Activated T-helper 1 cell treated with anti-CD3 and anti-CD28 coated beads, Interleukin-12 subunit alpha, Interleukin-12 subunit beta, Interleukin-2, Interleukin-4 antibody, amounts not matched to agents 30 ng/mL and 10 ng/mL and 1 ng/mL, durations not matched to agents 14 hours and 24 hours and 36 hours (primary cell): ENCODE measurements around the gene MYH3. TPM values are rescaled to one million over a fixed set of nuclear protein-coding genes. Genes with fewer than 3 reads are reported as not detected.

Source experiments
- DNase-seq: peaks from one replicate; pipeline ENCODE4 v3.0.0; 2021; ENCODE audit warnings: low spot score
- H3K27ac Mint-ChIP-seq: one replicate; pipeline ENCODE4 v1.8.0; 2021; ENCODE audit warnings: mild to moderate bottlenecking, mixed read lengths
- H3K27me3 Mint-ChIP-seq: one replicate; pipeline ENCODE4 v1.8.0; 2022; ENCODE audit warnings: mild to moderate bottlenecking, moderate library complexity, mixed read lengths; ENCODE audit not compliant: insufficient read depth
- H3K36me3 Mint-ChIP-seq: one replicate; pipeline ENCODE4 v1.8.0; 2021; ENCODE audit warnings: low read depth, mixed read lengths
- H3K4me1 Mint-ChIP-seq: one replicate; pipeline ENCODE4 v1.8.0; 2021; ENCODE audit warnings: low read depth, mixed read lengths
- H3K4me3 Mint-ChIP-seq: one replicate; pipeline ENCODE4 v1.8.0; 2021; ENCODE audit warnings: mild to moderate bottlenecking, moderate library complexity, mixed read lengths
- H3K9me3 Mint-ChIP-seq: one replicate; pipeline ENCODE4 v1.8.0; 2021; ENCODE audit warnings: mixed read lengths
- intact Hi-C: fragments of 100-400 bp; cut with micrococcal nuclease; formaldehyde crosslinking; loops from one replicate; pipeline ENCODE4 v1.15.1; 2024
- total RNA-seq: library from RNA; stranded (reverse); gene quantifications from 2 replicates; pipeline ENCODE4 v1.2.3, GENCODE V29; 2022

MYH3 gene
- total RNA-seq, 1 donor from 2014 or later: 6.5 TPM

DNA sequence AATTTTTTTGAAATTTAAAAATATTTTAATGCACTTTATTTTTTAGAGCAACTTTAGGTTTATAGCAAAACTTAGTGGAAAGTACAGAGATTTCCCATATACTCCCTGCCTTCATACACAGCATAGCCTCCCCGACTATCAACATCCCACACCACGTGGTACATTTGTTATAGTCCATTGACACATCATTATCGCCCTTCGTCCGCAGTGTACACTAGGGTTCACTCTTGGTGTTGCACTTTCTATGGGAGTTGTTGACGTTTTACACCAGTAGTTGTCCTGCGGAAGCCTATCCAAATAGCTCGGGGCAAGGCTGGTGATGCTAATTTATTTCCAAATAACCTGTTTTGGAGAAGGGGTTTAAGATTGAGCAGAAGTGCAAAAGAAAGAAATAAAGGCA, 52.6 kb downstream of the MYH3 start:
- no peak overlapping the region for H3K27ac Mint-ChIP-seq
- H3K36me3 Mint-ChIP-seq: no peaks in the 10 kb centered on the region
- no peaks in the 10 kb centered on the region for H3K4me1 Mint-ChIP-seq
- H3K4me3 Mint-ChIP-seq: no peak overlapping the region
- no peak for DNase-seq
- H3K27me3 Mint-ChIP-seq: peaks cover 3% of the 10 kb centered on the region
- intact Hi-C loops: no loop called here
- H3K9me3 Mint-ChIP-seq: no peaks in the 10 kb centered on the region

DNA sequence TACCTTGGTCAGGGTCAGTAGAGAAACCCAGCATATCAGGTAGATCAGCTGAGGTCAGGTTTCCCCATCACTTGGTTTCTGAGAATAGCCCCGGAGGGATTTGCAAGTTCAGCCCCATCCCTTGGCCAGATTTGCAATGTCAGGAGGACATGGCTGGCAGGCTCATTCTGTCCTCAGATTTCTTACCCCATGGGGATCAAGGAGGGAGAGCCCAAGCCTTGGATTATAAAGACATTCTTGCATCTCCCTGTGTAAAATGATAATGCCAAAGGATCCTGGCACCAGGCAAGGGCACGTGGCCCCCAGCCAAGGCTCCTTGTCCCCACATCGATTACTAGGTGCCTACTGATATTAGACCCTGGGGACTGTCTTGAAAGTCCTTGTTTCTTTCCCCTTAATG, 53.2 kb downstream of the MYH3 start:
- H3K27ac Mint-ChIP-seq: no peak overlapping the region
- H3K27me3 Mint-ChIP-seq: peaks cover 3% of the 10 kb centered on the region
- DNase-seq: no peak
- no peaks in the 10 kb centered on the region for H3K9me3 Mint-ChIP-seq
- H3K4me1 Mint-ChIP-seq: no peaks in the 10 kb centered on the region
- intact Hi-C loops: no loop called here
- no peaks in the 10 kb centered on the region for H3K36me3 Mint-ChIP-seq
- H3K4me3 Mint-ChIP-seq: no peak overlapping the region

DNA sequence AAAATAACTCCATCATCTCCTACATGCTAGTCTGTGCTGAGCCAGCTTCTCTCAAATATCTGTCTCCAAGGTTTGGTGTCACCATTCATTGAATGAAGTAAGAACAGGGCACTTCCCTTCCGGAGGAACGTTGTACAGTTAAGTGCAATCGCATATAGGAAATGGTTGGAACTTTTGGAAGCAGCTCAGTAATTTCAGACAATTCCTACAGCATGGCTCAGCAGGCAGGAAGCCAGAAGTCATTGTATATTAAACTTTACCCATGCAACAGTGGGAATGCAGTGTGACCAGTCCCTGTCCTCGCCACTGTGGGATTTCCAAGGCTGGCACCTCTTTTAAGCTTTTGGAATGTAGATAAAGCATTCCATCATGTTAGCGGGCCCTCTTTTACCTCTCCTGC, 56.5 kb downstream of the MYH3 start:
- H3K27me3 Mint-ChIP-seq: peaks cover 3% of the 10 kb centered on the region
- no peak overlapping the region for H3K4me3 Mint-ChIP-seq
- H3K9me3 Mint-ChIP-seq: no peaks in the 10 kb centered on the region
- DNase-seq: no peak
- no peak overlapping the region for H3K27ac Mint-ChIP-seq
- intact Hi-C loops: no loop called here
- H3K4me1 Mint-ChIP-seq: no peaks in the 10 kb centered on the region
- H3K36me3 Mint-ChIP-seq: no peaks in the 10 kb centered on the region

DNA sequence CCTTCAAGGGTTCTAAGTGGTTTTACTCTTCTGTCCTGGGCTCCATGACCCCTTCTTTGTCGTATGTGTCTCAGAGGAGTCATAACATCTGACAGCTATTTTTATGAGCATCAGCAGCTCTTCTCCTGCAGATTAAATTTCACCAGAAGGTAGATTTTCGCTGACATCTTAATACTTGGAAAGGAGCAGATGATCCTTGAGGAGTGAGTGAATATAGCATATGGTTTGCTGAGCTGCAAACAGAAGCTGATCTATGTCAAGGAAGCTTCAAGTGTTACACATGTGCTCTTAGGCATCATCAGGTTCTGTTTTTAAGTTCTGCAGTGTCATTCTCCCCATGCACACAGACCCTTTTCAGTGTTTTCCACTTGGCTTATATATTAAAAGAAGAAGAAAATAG, 58.5 kb downstream of the MYH3 start:
- H3K4me3 Mint-ChIP-seq: no peak overlapping the region
- no peaks in the 10 kb centered on the region for H3K9me3 Mint-ChIP-seq

DNA sequence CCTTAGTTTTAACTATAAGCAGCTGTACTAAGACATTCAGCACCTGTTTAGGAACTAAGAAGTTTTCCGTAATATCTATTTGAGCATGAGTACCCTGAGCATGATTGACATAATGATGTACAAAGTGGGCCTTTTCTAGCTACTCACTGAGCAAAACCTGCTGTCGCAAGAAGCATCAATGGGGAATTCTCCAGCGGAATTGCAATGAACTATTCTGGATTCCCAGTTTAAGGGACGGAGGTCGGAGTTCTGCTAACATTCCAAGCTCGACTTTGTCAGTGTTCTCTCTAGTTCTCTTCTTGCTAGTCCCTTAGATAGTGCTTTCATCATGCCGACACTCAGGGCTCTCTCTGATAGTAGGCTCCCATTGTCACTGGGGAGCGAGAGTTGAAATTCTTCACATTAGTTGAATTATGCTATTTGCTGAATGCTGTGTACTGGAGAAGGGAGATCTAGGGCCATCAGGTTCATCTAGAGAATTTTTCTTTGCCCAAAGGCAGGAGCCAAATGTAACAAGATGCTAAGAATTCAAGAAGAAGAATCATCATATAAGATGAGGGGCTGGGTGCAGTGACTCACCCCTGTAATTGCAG, 67.5 kb downstream of the MYH3 start:
- no peak overlapping the region for H3K4me3 Mint-ChIP-seq
- peaks cover 4% of the 10 kb centered on the region for H3K27me3 Mint-ChIP-seq
- H3K36me3 Mint-ChIP-seq: no peaks in the 10 kb centered on the region
- H3K9me3 Mint-ChIP-seq: no peaks in the 10 kb centered on the region
- intact Hi-C loops: no loop called here
- no peaks in the 10 kb centered on the region for H3K4me1 Mint-ChIP-seq
- DNase-seq: no peak
- no peak overlapping the region for H3K27ac Mint-ChIP-seq

More for the DNA sequence above, 58.5 kb downstream of the MYH3 start:
- intact Hi-C loops: no loop called here
- H3K36me3 Mint-ChIP-seq: no peaks in the 10 kb centered on the region
- peaks cover 4% of the 10 kb centered on the region for H3K27me3 Mint-ChIP-seq
- no peaks in the 10 kb centered on the region for H3K4me1 Mint-ChIP-seq
- DNase-seq: no peak
- H3K27ac Mint-ChIP-seq: no peak overlapping the region

DNA sequence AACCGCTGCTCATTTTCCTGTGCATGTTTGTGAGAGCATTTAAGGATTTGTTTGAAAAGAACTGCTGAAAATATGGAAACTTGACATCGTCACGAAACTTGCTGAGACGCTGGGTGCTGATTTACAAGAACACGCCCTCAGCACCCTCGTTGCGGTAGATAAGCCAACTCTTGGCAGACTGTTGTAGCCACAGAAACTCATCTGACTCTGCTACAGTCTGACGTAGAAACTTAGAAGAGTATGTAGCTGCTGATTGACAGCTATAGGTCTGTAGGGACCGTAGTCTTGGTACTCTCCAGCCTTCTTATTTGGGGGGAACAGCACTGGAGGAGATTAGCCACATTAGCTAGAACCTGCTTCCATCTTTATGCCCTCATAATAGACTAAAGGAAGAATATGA, 71.6 kb downstream of the MYH3 start:
- no peak overlapping the region for H3K27ac Mint-ChIP-seq
- H3K27me3 Mint-ChIP-seq: no peaks in the 10 kb centered on the region
- no peak for DNase-seq

DNA sequence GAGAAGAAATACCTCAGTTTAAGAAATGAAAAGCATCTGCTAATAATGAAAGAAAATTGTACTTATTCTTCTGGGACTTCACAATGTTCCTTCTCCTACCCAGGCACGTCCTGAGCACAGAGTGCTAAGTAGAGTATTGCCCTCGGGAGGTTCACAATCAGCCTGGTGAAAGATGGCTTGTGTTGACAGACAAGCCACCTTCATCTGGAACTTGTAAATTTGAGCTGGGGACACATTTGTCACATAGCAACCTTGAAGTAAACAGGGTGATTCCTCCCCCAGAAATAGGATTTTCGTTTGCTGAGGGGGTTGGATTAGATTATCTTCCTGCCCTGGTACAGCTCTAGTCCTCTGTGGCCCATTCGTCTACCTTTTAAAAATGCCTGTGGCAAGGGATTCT, 73.3 kb downstream of the MYH3 start:
- H3K27ac Mint-ChIP-seq: no peak overlapping the region
- no peaks in the 10 kb centered on the region for H3K9me3 Mint-ChIP-seq
- no peaks in the 10 kb centered on the region for H3K36me3 Mint-ChIP-seq
- no peaks in the 10 kb centered on the region for H3K27me3 Mint-ChIP-seq
- no peak overlapping the region for H3K4me3 Mint-ChIP-seq
- intact Hi-C loops: no loop called here
- DNase-seq: no peak
- H3K4me1 Mint-ChIP-seq: no peaks in the 10 kb centered on the region

More for the DNA sequence above, 71.6 kb downstream of the MYH3 start:
- Mint-ChIP-seq H3K9me3 (no peaks in the 10 kb centered on the region), H3K4me3 (no peak overlapping the region), H3K36me3 (no peaks in the 10 kb centered on the region), H3K4me1 (no peaks in the 10 kb centered on the region)
- intact Hi-C loops: no loop called here

DNA sequence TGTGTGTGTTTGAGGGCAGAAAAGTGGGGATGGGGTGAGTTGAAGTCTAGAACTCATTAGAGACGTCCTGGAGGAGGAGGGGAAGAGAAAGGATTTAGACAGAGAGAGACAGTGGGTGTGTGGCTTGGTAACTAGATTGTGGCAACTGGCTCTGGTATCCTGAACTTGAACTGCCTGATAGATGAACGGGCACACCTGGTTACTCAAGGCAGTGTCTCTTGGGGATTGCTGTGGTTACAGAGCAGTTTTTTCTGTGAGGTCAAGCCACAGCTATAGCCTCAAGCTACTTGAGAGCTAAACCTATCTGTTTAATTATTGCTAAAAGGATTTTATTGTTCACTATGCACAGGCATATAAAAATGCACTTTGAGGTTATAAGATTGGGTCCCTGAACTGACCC, 77.8 kb downstream of the MYH3 start:
- Mint-ChIP-seq H3K27me3 (no peaks in the 10 kb centered on the region), H3K9me3 (no peaks in the 10 kb centered on the region), H3K27ac (no peak overlapping the region), H3K4me3 (no peak overlapping the region), H3K36me3 (no peaks in the 10 kb centered on the region), H3K4me1 (no peaks in the 10 kb centered on the region)
- DNase-seq: no peak
- intact Hi-C loops: no loop called here

Other genes starting within 250 kb of the MYH3 start
- not detected in 2 replicates for gene MYH8, start 235.4 kb downstream of the MYH3 start, total RNA-seq
- not detected in 2 replicates for gene MYH4, start 187.8 kb downstream of the MYH3 start, total RNA-seq
- gene MYH1, start 138.8 kb downstream of the MYH3 start, total RNA-seq: not detected in 2 replicates
- gene MYH2, start 107.7 kb downstream of the MYH3 start, total RNA-seq: not detected in 2 replicates
- 42.0 and 43.7 TPM in 2 replicates for gene SCO1, start 40.2 kb upstream of the MYH3 start, total RNA-seq
- gene ADPRM, start 40.3 kb upstream of the MYH3 start, total RNA-seq: 10.3 and 12.6 TPM in 2 replicates
- 0.98 and 1.3 TPM in 2 replicates for gene TMEM220, start 72.7 kb upstream of the MYH3 start, total RNA-seq
- not detected in 2 replicates for gene TMEM238L, start 146.8 kb upstream of the MYH3 start, total RNA-seq
- gene PIRT, start 180.8 kb upstream of the MYH3 start, total RNA-seq: not detected in 2 replicates